ENCODE results near the gene ORMDL2. TPM values are rescaled to one million over a fixed set of nuclear protein-coding genes. Genes with fewer than 3 reads are reported as not detected.

ORMDL2 gene
- 28.4 TPM for total RNA-seq

GRCh38 chr12:55817345-55818139 is at the start of gene ORMDL2, which contains the start of gene SARNP:
TSS of gene ORMDL2 (plus strand) at chr12:55818041. CDS start at chr12:55819000, 959 bp downstream.
TSS of gene SARNP (minus strand) at chr12:55817724. CDS start at chr12:55817701, 23 bp downstream.
- peak; percentile 98 for DNase-seq (ENCODE audit: low spot score)
- ATAC-seq = peak; percentile 96

GRCh38 chr12:55771736-55772135 is 46.1 kb upstream of the ORMDL2 start:
- DNase-seq (ENCODE audit: low spot score) (no peak), ATAC-seq (no peak)

- ATAC-seq (no peak), DNase-seq (ENCODE audit: low spot score) (no peak)
Observed at GRCh38 chr12:55777856-55778255, 40.0 kb upstream of the ORMDL2 start.

GRCh38 chr12:55780685-55781084 is 37.2 kb upstream of the ORMDL2 start:
- DNase-seq (ENCODE audit: low spot score) = no peak
- ATAC-seq = no peak

- ATAC-seq (no peak), DNase-seq (ENCODE audit: low spot score) (no peak)
Observed at GRCh38 chr12:55788546-55788945, 29.3 kb upstream of the ORMDL2 start.

- ATAC-seq (no peak), DNase-seq (ENCODE audit: low spot score) (no peak)
Observed at GRCh38 chr12:55789171-55789570, 28.7 kb upstream of the ORMDL2 start.

GRCh38 chr12:55789893-55790292 is 27.9 kb upstream of the ORMDL2 start:
- no peak for ATAC-seq

GRCh38 chr12:55795950-55796349 is 21.9 kb upstream of the ORMDL2 start:
- ATAC-seq (no peak), DNase-seq (ENCODE audit: low spot score) (no peak)

More at GRCh38 chr12:55789893-55790292, 27.9 kb upstream of the ORMDL2 start:
- no peak for DNase-seq (ENCODE audit: low spot score)

- no peak for DNase-seq (ENCODE audit: low spot score)
- ATAC-seq = peak; percentile 73
Observed at GRCh38 chr12:55797068-55797467, 20.8 kb upstream of the ORMDL2 start.

GRCh38 chr12:55797550-55797949 is 20.3 kb upstream of the ORMDL2 start:
- no peak for ATAC-seq
- no peak for DNase-seq (ENCODE audit: low spot score)

GRCh38 chr12:55806982-55807381 is 10.9 kb upstream of the ORMDL2 start:
- no peak for ATAC-seq

GRCh38 chr12:55809274-55809673 is 8.6 kb upstream of the ORMDL2 start:
- ATAC-seq (no peak), DNase-seq (ENCODE audit: low spot score) (no peak)

More at GRCh38 chr12:55806982-55807381, 10.9 kb upstream of the ORMDL2 start:
- no peak for DNase-seq (ENCODE audit: low spot score)

GRCh38 chr12:55812088-55812487 is 5.8 kb upstream of the ORMDL2 start:
- DNase-seq (ENCODE audit: low spot score) (no peak), ATAC-seq (no peak)

GRCh38 chr12:55814257-55814656 is 3.6 kb upstream of the ORMDL2 start:
- no peak for ATAC-seq
- no peak for DNase-seq (ENCODE audit: low spot score)

GRCh38 chr12:55815473-55815872 is 2.4 kb upstream of the ORMDL2 start:
- no peak for ATAC-seq
- DNase-seq (ENCODE audit: low spot score) = no peak

GRCh38 chr12:55816881-55817344 is 928 bp upstream of the ORMDL2 start:
- no peak for ATAC-seq
- DNase-seq (ENCODE audit: low spot score) = no peak

GRCh38 chr12:55818140-55818728 is 393 bp downstream of the ORMDL2 start:
- no peak for DNase-seq (ENCODE audit: low spot score)
- ATAC-seq = peak; percentile 62

GRCh38 chr12:55818886-55819285 is 1.0 kb downstream of the ORMDL2 start:
- no peak for ATAC-seq
- DNase-seq (ENCODE audit: low spot score) = no peak

GRCh38 chr12:55820679-55821078 is 2.8 kb downstream of the ORMDL2 start:
- ATAC-seq (no peak), DNase-seq (ENCODE audit: low spot score) (no peak)

GRCh38 chr12:55822228-55822627 is 4.4 kb downstream of the ORMDL2 start:
- DNase-seq (ENCODE audit: low spot score) = no peak
- ATAC-seq = no peak

- peak; percentile 85 for ATAC-seq
- no peak for DNase-seq (ENCODE audit: low spot score)
Observed at GRCh38 chr12:55823419-55823818, 5.6 kb downstream of the ORMDL2 start.

- DNase-seq (ENCODE audit: low spot score) (no peak), ATAC-seq (no peak)
Observed at GRCh38 chr12:55824726-55825125, 6.9 kb downstream of the ORMDL2 start.
